ENCODE measurements around the gene EEF1AKMT4.

DNA sequence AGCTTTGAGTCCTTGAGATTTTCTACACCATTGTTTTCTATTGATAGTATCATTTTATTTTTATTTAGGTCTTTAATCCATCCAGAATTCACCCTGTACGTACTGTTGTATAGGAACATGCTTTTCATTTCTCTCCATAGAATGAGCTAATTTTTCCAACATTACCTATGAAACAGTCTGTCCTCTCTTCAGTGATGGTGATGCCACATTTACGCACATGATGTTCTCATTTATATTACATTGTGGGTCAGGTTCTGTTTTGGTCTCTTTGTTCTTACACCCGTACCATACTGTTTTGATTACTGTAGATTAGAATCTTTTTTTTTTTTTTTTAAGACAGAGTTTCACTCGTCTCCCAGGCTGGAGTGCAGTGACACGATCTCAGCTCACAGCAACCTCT is 37.8 kb upstream of the EEF1AKMT4 start:
- TF ChIP-seq, protein P1, sequence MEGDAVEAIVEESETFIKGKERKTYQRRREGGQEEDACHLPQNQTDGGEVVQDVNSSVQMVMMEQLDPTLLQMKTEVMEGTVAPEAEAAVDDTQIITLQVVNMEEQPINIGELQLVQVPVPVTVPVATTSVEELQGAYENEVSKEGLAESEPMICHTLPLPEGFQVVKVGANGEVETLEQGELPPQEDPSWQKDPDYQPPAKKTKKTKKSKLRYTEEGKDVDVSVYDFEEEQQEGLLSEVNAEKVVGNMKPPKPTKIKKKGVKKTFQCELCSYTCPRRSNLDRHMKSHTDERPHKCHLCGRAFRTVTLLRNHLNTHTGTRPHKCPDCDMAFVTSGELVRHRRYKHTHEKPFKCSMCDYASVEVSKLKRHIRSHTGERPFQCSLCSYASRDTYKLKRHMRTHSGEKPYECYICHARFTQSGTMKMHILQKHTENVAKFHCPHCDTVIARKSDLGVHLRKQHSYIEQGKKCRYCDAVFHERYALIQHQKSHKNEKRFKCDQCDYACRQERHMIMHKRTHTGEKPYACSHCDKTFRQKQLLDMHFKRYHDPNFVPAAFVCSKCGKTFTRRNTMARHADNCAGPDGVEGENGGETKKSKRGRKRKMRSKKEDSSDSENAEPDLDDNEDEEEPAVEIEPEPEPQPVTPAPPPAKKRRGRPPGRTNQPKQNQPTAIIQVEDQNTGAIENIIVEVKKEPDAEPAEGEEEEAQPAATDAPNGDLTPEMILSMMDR (IDR thresholded peaks at IDR 0.05): no peak
- TF ChIP-seq, protein P2, sequence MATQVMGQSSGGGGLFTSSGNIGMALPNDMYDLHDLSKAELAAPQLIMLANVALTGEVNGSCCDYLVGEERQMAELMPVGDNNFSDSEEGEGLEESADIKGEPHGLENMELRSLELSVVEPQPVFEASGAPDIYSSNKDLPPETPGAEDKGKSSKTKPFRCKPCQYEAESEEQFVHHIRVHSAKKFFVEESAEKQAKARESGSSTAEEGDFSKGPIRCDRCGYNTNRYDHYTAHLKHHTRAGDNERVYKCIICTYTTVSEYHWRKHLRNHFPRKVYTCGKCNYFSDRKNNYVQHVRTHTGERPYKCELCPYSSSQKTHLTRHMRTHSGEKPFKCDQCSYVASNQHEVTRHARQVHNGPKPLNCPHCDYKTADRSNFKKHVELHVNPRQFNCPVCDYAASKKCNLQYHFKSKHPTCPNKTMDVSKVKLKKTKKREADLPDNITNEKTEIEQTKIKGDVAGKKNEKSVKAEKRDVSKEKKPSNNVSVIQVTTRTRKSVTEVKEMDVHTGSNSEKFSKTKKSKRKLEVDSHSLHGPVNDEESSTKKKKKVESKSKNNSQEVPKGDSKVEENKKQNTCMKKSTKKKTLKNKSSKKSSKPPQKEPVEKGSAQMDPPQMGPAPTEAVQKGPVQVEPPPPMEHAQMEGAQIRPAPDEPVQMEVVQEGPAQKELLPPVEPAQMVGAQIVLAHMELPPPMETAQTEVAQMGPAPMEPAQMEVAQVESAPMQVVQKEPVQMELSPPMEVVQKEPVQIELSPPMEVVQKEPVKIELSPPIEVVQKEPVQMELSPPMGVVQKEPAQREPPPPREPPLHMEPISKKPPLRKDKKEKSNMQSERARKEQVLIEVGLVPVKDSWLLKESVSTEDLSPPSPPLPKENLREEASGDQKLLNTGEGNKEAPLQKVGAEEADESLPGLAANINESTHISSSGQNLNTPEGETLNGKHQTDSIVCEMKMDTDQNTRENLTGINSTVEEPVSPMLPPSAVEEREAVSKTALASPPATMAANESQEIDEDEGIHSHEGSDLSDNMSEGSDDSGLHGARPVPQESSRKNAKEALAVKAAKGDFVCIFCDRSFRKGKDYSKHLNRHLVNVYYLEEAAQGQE (IDR thresholded peaks at IDR 0.05; ENCODE audit: insufficient read depth in 1 of 2, low read depth in 2 of 2, low read length in 1 of 2): no peak
- TF ChIP-seq TCF7L2 (IDR thresholded peaks at IDR 0.05; ENCODE audit: low read depth, low read length): no peak
- TF ChIP-seq POLR2AphosphoS5 (IDR thresholded peaks at IDR 0.05; ENCODE audit: low read depth, low read length): no peak
